ENCODE results near the gene TMEM116.

DNA sequence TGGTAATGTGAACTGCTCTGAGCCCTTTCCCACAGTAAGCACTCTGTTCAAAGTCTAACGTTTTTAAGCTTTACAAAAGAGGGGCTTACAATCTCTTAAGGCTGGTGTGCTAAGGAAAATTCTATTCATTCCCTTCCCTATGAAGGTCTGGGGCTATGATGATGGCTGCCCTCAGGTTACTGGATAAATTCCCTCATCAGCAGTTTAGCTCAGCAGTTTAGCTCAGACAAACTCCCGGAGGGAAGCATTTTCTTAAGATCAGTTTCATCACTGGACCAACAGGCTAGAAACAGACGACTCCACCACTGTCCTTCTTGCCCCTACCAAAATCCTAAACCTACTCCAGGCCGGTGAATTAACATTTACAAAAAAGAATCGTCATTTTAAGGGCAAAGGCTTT lies 19.3 kb upstream of the TMEM116 start:
- TF ChIP-seq MTA2 (IDR thresholded peaks at IDR 0.05; ENCODE audit: low read depth) = no peak
- no peak for TF ChIP-seq HDAC2 (IDR thresholded peaks at IDR 0.05)
- TF ChIP-seq EZH2 (IDR thresholded peaks at IDR 0.05; ENCODE audit: borderline replicate concordance, control insufficient read depth, low read depth, low read length) = no peak
- no peak for TF ChIP-seq ZZZ3 (IDR thresholded peaks at IDR 0.05; ENCODE audit: control insufficient read depth, insufficient read length, low read depth)
- no peak for TF ChIP-seq TBL1XR1 (IDR thresholded peaks at IDR 0.05; ENCODE audit: low read depth, low read length)
- no peak for TF ChIP-seq CBFB (IDR thresholded peaks at IDR 0.05; ENCODE audit: low read depth)
- TF ChIP-seq, protein P1, sequence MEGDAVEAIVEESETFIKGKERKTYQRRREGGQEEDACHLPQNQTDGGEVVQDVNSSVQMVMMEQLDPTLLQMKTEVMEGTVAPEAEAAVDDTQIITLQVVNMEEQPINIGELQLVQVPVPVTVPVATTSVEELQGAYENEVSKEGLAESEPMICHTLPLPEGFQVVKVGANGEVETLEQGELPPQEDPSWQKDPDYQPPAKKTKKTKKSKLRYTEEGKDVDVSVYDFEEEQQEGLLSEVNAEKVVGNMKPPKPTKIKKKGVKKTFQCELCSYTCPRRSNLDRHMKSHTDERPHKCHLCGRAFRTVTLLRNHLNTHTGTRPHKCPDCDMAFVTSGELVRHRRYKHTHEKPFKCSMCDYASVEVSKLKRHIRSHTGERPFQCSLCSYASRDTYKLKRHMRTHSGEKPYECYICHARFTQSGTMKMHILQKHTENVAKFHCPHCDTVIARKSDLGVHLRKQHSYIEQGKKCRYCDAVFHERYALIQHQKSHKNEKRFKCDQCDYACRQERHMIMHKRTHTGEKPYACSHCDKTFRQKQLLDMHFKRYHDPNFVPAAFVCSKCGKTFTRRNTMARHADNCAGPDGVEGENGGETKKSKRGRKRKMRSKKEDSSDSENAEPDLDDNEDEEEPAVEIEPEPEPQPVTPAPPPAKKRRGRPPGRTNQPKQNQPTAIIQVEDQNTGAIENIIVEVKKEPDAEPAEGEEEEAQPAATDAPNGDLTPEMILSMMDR (IDR thresholded peaks at IDR 0.05 in 2 of 3, conservative IDR thresholded peaks at IDR 0.05 in 1 of 3; ENCODE audit: control insufficient read depth in 2 of 3, extremely low read depth in 1 of 3, insufficient read depth in 1 of 3, low read depth in 3 of 3, low read length in 3 of 3) = no peak
- TF ChIP-seq RCOR1 (conservative IDR thresholded peaks at IDR 0.05; ENCODE audit: low read depth, low read length) = no peak
- TF ChIP-seq SUZ12 (IDR thresholded peaks at IDR 0.05; ENCODE audit: unreplicated experiment) = no peak
- no peak for TF ChIP-seq POLR2AphosphoS5 (IDR thresholded peaks at IDR 0.05; ENCODE audit: low read length)
- TF ChIP-seq KDM1A (IDR thresholded peaks at IDR 0.05; ENCODE audit: borderline replicate concordance) = no peak
- TF ChIP-seq ZNF217 (IDR thresholded peaks at IDR 0.05) = no peak
- TF ChIP-seq, protein P2, sequence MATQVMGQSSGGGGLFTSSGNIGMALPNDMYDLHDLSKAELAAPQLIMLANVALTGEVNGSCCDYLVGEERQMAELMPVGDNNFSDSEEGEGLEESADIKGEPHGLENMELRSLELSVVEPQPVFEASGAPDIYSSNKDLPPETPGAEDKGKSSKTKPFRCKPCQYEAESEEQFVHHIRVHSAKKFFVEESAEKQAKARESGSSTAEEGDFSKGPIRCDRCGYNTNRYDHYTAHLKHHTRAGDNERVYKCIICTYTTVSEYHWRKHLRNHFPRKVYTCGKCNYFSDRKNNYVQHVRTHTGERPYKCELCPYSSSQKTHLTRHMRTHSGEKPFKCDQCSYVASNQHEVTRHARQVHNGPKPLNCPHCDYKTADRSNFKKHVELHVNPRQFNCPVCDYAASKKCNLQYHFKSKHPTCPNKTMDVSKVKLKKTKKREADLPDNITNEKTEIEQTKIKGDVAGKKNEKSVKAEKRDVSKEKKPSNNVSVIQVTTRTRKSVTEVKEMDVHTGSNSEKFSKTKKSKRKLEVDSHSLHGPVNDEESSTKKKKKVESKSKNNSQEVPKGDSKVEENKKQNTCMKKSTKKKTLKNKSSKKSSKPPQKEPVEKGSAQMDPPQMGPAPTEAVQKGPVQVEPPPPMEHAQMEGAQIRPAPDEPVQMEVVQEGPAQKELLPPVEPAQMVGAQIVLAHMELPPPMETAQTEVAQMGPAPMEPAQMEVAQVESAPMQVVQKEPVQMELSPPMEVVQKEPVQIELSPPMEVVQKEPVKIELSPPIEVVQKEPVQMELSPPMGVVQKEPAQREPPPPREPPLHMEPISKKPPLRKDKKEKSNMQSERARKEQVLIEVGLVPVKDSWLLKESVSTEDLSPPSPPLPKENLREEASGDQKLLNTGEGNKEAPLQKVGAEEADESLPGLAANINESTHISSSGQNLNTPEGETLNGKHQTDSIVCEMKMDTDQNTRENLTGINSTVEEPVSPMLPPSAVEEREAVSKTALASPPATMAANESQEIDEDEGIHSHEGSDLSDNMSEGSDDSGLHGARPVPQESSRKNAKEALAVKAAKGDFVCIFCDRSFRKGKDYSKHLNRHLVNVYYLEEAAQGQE (IDR thresholded peaks at IDR 0.05; ENCODE audit: low read depth, low read length) = no peak

All from GM12878 (cell line).